HG03196 (cell line): ENCODE data around the gene NBL1.

ENCODE experiments used
- ATAC-seq: cut with Tn5 transposase; IDR thresholded peaks from one replicate; pipeline ENCODE4 v1.9.1; 2021; ENCODE audit not compliant: unreplicated experiment

Gene NBL1

GRCh38 chr1:19665496-19666465 is 21.7 kb downstream of the NBL1 start:
- no peak for ATAC-seq

DNA sequence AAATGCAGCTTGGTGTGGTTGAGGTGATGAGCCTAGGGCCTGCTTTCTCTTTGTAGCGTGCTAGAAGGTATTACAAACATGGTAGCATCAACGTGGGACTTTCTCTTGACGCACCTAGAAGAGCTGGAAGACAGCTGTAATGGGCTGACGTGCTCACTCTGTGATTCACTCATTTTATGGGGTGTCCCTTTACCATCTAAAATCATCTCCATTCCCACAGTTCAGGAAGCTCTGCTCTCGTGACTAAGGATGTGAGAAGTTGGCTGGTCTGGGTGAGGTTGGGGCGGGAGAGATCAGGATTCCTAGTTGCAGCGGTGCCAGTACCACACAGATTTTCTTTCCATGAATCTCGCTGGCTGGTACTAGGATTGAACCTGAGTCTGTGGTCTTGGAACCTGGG is 24.8 kb downstream of the NBL1 start:
- no peak for ATAC-seq

GRCh38 chr1:19670787-19671186 is 26.7 kb downstream of the NBL1 start:
- ATAC-seq = no peak

GRCh38 chr1:19672237-19672636 is 28.1 kb downstream of the NBL1 start:
- ATAC-seq = no peak

DNA sequence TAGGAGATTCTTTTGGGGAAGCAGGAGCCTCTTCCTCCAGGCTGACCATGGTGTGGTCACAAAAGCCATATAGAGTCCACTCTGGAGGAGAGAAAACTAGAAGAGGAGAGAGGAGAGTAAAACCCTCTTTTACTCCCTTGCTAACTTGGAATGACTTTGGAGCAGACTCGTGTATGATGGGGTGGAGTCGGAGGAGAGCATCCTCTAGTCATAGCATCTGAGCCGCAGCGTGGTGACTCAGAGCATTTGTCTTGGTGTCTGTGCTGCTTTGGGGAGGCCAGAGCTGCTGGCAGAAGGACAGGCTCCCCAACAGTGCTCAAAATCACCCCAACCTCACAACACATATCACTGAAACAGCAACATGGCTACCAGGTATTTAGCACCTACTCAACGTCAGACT is 31.7 kb downstream of the NBL1 start:
- no peak for ATAC-seq

- ATAC-seq = no peak
These were observed 32.4 kb downstream of the NBL1 start for GRCh38 chr1:19676438-19676922.

DNA sequence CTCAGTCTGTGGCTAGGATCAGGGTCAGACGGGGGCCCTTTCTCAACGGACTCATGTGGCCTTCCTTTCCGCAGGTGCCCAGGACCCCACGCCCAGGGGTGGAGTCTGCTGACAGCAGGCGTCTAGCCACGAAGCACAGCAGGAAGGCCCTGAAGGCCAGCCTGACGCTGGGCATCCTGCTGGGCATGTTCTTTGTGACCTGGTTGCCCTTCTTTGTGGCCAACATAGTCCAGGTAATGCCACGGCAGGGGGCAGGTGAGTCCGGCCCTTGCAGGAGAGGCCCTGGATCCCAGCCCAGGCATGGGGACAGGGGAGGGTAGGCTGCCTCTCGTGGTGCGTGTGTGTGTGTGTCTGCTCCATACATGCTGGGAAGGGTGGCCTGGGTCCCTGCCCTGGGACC is 34.4 kb downstream of the NBL1 start:
- ATAC-seq = no peak

DNA sequence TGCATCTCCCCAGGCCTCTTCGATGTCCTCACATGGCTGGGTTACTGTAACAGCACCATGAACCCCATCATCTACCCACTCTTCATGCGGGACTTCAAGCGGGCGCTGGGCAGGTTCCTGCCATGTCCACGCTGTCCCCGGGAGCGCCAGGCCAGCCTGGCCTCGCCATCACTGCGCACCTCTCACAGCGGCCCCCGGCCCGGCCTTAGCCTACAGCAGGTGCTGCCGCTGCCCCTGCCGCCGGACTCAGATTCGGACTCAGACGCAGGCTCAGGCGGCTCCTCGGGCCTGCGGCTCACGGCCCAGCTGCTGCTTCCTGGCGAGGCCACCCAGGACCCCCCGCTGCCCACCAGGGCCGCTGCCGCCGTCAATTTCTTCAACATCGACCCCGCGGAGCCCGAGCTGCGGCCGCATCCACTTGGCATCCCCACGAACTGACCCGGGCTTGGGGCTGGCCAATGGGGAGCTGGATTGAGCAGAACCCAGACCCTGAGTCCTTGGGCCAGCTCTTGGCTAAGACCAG is 34.9 kb downstream of the NBL1 start:
- no peak for ATAC-seq

DNA sequence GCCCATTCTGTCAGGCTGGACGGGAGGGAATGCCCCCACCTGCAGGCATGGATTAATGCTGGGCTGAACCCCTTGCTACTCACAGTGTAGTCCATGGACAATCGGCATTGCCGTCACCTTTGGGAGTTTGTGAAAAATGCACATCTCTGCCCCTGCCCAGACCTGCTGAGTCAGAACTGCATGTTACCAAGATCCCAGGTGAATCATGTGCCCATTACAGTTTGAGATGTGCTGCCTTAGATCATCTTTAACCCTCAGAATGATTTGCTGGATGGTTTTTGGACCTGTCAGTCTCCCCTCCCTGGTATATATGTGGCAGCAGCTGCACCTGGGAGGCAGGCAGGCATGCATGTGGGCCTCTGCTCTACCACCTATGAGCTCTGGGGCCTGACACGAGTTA is 35.6 kb downstream of the NBL1 start:
- no peak for ATAC-seq

- no peak for ATAC-seq
These were observed 36.5 kb downstream of the NBL1 start for GRCh38 chr1:19680644-19681043.

GRCh38 chr1:19682257-19682656 is 38.1 kb downstream of the NBL1 start:
- no peak for ATAC-seq

GRCh38 chr1:19682901-19683300 is 38.8 kb downstream of the NBL1 start:
- no peak for ATAC-seq

GRCh38 chr1:19683351-19683750 is 39.2 kb downstream of the NBL1 start:
- ATAC-seq = no peak

GRCh38 chr1:19684677-19685076 is 40.6 kb downstream of the NBL1 start:
- no peak for ATAC-seq

GRCh38 chr1:19685994-19686393 is 41.9 kb downstream of the NBL1 start:
- no peak for ATAC-seq

DNA sequence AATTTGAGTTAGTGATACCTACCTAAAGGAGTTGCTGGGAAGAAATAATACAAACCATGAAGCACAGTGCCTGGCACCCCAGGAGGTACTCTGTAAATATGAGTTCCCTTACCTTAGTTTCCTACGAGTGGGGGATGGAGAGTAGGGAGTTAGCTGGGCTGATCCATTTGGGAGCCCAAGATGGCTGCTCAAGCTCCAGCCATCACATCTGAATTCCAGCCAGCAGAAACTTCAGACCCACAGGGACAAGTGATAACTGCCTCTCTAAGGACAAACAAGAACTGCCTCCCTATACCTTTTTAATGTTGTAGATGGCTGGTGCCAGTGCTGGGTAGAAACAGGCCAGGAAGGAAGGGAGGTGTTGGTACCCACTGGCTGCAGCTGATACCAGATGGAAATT is 43.3 kb downstream of the NBL1 start:
- ATAC-seq = no peak

GRCh38 chr1:19688041-19688842 is 44.1 kb downstream of the NBL1 start:
- ATAC-seq = no peak

- no peak for ATAC-seq
These were observed 45.1 kb downstream of the NBL1 start for GRCh38 chr1:19689085-19689757.

DNA sequence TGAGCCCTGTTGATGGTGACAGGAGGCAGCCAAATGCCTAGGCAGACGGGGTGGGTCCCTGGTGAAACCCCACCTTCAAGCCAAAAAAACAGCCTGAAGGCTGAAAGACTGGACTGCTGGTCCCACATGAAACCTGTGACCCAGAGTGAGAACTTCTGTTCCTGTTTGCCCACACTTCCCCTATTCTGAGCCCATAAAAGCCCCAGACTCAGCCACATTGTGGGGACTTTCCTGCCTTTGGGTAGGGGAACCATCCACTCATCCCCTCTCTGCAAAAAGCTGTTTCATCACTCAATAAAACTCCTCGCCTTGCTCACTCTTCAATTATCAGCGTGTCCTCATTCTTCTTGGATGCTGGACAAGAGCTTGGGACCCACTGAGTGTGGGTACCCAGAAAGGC is 45.7 kb downstream of the NBL1 start:
- no peak for ATAC-seq

DNA sequence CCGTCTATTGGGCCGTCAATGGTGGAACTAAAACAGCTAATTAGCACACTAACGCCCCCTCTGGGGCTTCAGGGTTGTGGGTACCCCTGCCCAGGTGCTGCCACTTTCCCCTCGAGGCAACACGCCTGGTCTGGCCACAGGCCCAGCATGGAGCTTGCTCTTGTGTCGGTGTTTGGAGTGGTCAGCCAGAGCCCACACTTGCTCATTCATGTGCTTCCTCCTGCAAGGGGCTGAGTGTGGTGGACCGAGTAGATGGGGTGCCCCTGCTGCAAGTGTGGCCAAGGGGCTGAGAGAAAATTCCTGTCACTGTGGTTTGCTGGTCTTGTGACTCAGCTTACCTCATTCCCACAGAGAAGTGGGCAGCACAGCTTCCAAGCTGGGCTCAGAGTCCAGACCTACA is 46.2 kb downstream of the NBL1 start:
- no peak for ATAC-seq

DNA sequence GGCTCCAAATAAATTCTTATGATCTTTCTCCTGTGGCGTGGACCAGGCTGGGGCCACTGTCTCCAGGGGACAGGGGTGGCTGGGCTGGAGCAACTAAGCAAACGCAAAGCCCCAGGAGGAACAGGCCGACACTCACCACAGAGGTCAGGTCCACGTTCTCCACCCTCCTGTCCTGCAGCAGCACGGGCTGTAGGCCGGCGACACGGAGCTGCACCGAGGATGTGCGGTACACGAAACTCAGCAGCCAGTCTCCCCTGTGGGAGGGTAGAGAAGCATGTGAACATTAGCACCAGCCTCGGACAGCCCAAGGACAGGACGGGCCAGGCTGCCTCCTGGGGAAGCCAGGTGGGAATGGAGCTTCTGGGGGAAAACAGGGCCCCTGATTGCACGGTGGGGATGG is 50.2 kb downstream of the NBL1 start:
- no peak for ATAC-seq
